Frontal cortex (tissue), 4 donors: ENCODE data around the gene PKNOX2. TPM values are rescaled to one million over a fixed set of nuclear protein-coding genes. Genes with fewer than 3 reads are reported as not detected.

Experiments used
- DNase-seq, 2 donors: peaks; one replicate each; pipeline ENCODE4 v3.0.0; 2012; ENCODE audit warnings: low spot score in 2 of 2
- FAIRE-seq: peaks from 2 replicates; lab custom pipeline; 2012; peaks lifted over from hg19 to GRCh38; lab: Jason Lieb, UNC
- total RNA-seq: library from RNA; depleted of rRNA; stranded (reverse); fragments of >200 nt; gene quantifications from one replicate; pipeline ENCODE4 v1.2.3, GENCODE V29; 2014
- donor health status: control.
- donor health status: control.
- donor health status: control.

PKNOX2 gene
- total RNA-seq, 1 donor from 2014 or later, result 4.9 TPM

- no peak for DNase-seq
- FAIRE-seq, result no peak
Observed at GRCh38 chr11:125274774-125275173, 110.2 kb downstream of the PKNOX2 start.

GRCh38 chr11:125275905-125276618, 111.5 kb downstream of the PKNOX2 start:
- no peak for DNase-seq

GRCh38 chr11:125276619-125276976, 112.0 kb downstream of the PKNOX2 start:
- FAIRE-seq, result no peak
- no peak for DNase-seq

More at GRCh38 chr11:125275905-125276618, 111.5 kb downstream of the PKNOX2 start:
- no peak for FAIRE-seq

GRCh38 chr11:125279676-125280418, 115.3 kb downstream of the PKNOX2 start:
- DNase-seq (no peak), FAIRE-seq (no peak)

GRCh38 chr11:125280646-125281045, 116.1 kb downstream of the PKNOX2 start:
- FAIRE-seq (no peak), DNase-seq (no peak)

GRCh38 chr11:125281831-125282595, 117.5 kb downstream of the PKNOX2 start:
- no peak for DNase-seq
- no peak for FAIRE-seq

GRCh38 chr11:125282596-125282914, 118.0 kb downstream of the PKNOX2 start:
- no peak for FAIRE-seq
- DNase-seq, result no peak

GRCh38 chr11:125284245-125284850, 119.8 kb downstream of the PKNOX2 start:
- DNase-seq (no peak), FAIRE-seq (no peak)

GRCh38 chr11:125285844-125286243, 121.3 kb downstream of the PKNOX2 start:
- FAIRE-seq (no peak), DNase-seq (no peak)

GRCh38 chr11:125286486-125286885, 121.9 kb downstream of the PKNOX2 start:
- FAIRE-seq (no peak), DNase-seq (no peak)

- FAIRE-seq (no peak), DNase-seq (no peak)
Observed at GRCh38 chr11:125287491-125288210, 123.1 kb downstream of the PKNOX2 start.

GRCh38 chr11:125289419-125290098, 125.0 kb downstream of the PKNOX2 start:
- no peak for FAIRE-seq
- no peak for DNase-seq

GRCh38 chr11:125290263-125290662, 125.7 kb downstream of the PKNOX2 start:
- FAIRE-seq (no peak), DNase-seq (no peak)

- FAIRE-seq, result no peak
- DNase-seq, result no peak
Observed at GRCh38 chr11:125292100-125292499, 127.5 kb downstream of the PKNOX2 start.

GRCh38 chr11:125293596-125293995, 129.0 kb downstream of the PKNOX2 start:
- no peak for FAIRE-seq
- DNase-seq, result no peak

GRCh38 chr11:125295931-125296330, 131.4 kb downstream of the PKNOX2 start:
- DNase-seq, result no peak
- no peak for FAIRE-seq

- no peak for DNase-seq
- FAIRE-seq, result no peak
Observed at GRCh38 chr11:125297346-125297915, 132.9 kb downstream of the PKNOX2 start.

GRCh38 chr11:125299061-125299615, 134.6 kb downstream of the PKNOX2 start:
- DNase-seq (no peak), FAIRE-seq (no peak)

GRCh38 chr11:125299821-125300220, 135.3 kb downstream of the PKNOX2 start:
- no peak for DNase-seq
- no peak for FAIRE-seq
